KOPT-K1 (cell line): ENCODE data around the gene SELENOV.
A peak's percentile ranks its signal among the peaks of the same experiment; 100 is the strongest.

Source experiments
- H3K27ac ChIP-seq: fragments of 200-600 bp; sonication (generic); 2 replicates; pipeline ENCODE4 v1.5.1; 2016; ENCODE audit warnings: antibody characterized with exemption, mild to moderate bottlenecking, low read depth, low read length; ENCODE audit not compliant: poor library complexity, severe bottlenecking
- H3K36me3 ChIP-seq: fragments of 200-600 bp; sonication (generic); 2 replicates; pipeline ENCODE4 v1.5.1; 2017; ENCODE audit warnings: antibody characterized with exemption, mild to moderate bottlenecking, low read length, moderate library complexity; ENCODE audit not compliant: insufficient read depth
- H3K9me3 ChIP-seq: fragments of 200-600 bp; sonication (generic); 2 replicates; pipeline ENCODE4 v1.5.1; 2017; ENCODE audit warnings: antibody characterized with exemption, low read length, mild to moderate bottlenecking; ENCODE audit not compliant: insufficient read depth, poor library complexity, severe bottlenecking

Gene SELENOV

GRCh38 chr19:39502640-39503417 is 12.1 kb upstream of the SELENOV start:
- no peaks in the 10 kb centered on the region for H3K36me3 ChIP-seq
- H3K27ac ChIP-seq: no peak overlapping the region
- H3K9me3 ChIP-seq: no peaks in the 10 kb centered on the region

- no peak overlapping the region for H3K27ac ChIP-seq
- no peaks in the 10 kb centered on the region for H3K36me3 ChIP-seq
- no peaks in the 10 kb centered on the region for H3K9me3 ChIP-seq
These were observed 8.4 kb upstream of the SELENOV start for GRCh38 chr19:39506598-39506943.

- Histone ChIP-seq H3K36me3 (no peaks in the 10 kb centered on the region), H3K27ac (peak overlapping the region; percentile 23), H3K9me3 (no peaks in the 10 kb centered on the region)
These were observed 7.8 kb upstream of the SELENOV start for GRCh38 chr19:39506944-39507714.

- no peaks in the 10 kb centered on the region for H3K9me3 ChIP-seq
These were observed 7.1 kb upstream of the SELENOV start for GRCh38 chr19:39507715-39508364.

GRCh38 chr19:39508629-39509028 is 6.3 kb upstream of the SELENOV start:
- Histone ChIP-seq H3K27ac (no peak overlapping the region), H3K36me3 (no peaks in the 10 kb centered on the region), H3K9me3 (no peaks in the 10 kb centered on the region)

More at GRCh38 chr19:39507715-39508364, 7.1 kb upstream of the SELENOV start:
- Histone ChIP-seq H3K36me3 (no peaks in the 10 kb centered on the region), H3K27ac (no peak overlapping the region)

- Histone ChIP-seq H3K36me3 (no peaks in the 10 kb centered on the region), H3K27ac (no peak overlapping the region), H3K9me3 (no peaks in the 10 kb centered on the region)
These were observed 5.7 kb upstream of the SELENOV start for GRCh38 chr19:39509233-39509632.

GRCh38 chr19:39512988-39513387 is 2.0 kb upstream of the SELENOV start:
- Histone ChIP-seq H3K27ac (no peak overlapping the region), H3K9me3 (no peaks in the 10 kb centered on the region), H3K36me3 (no peaks in the 10 kb centered on the region)

- no peak overlapping the region for H3K27ac ChIP-seq
- no peaks in the 10 kb centered on the region for H3K9me3 ChIP-seq
- H3K36me3 ChIP-seq: no peaks in the 10 kb centered on the region
These were observed 732 bp downstream of the SELENOV start for GRCh38 chr19:39515551-39516191.

GRCh38 chr19:39516270-39516669 is 1.3 kb downstream of the SELENOV start:
- Histone ChIP-seq H3K9me3 (no peaks in the 10 kb centered on the region), H3K36me3 (no peaks in the 10 kb centered on the region), H3K27ac (no peak overlapping the region)

- Histone ChIP-seq H3K36me3 (no peaks in the 10 kb centered on the region), H3K27ac (no peak overlapping the region), H3K9me3 (no peaks in the 10 kb centered on the region)
These were observed 2.5 kb downstream of the SELENOV start for GRCh38 chr19:39517432-39517831.

GRCh38 chr19:39518458-39518857 is 3.5 kb downstream of the SELENOV start:
- H3K27ac ChIP-seq: no peak overlapping the region
- no peaks in the 10 kb centered on the region for H3K36me3 ChIP-seq
- H3K9me3 ChIP-seq: no peaks in the 10 kb centered on the region

GRCh38 chr19:39518975-39519374 is 4.0 kb downstream of the SELENOV start:
- H3K27ac ChIP-seq: no peak overlapping the region
- H3K9me3 ChIP-seq: no peaks in the 10 kb centered on the region
- H3K36me3 ChIP-seq: no peaks in the 10 kb centered on the region

GRCh38 chr19:39520541-39521484 is 5.9 kb downstream of the SELENOV start:
- Histone ChIP-seq H3K36me3 (no peaks in the 10 kb centered on the region), H3K27ac (no peak overlapping the region), H3K9me3 (no peaks in the 10 kb centered on the region)

- Histone ChIP-seq H3K27ac (no peak overlapping the region), H3K9me3 (no peaks in the 10 kb centered on the region), H3K36me3 (0 out of 2 replicates have a peak, but pooled peaks cover 2% of the 10 kb centered on the region)
These were observed 9.6 kb downstream of the SELENOV start for GRCh38 chr19:39524495-39524894.
